Measurements from ENCODE around the gene ZNF45.

- TF ChIP-seq CTCF (conservative IDR thresholded peaks at IDR 0.05; ENCODE audit: low read depth, low read length): no peak
- no peak for TF ChIP-seq POLR2A (IDR thresholded peaks at IDR 0.05; ENCODE audit: low read depth, low read length)
- TF ChIP-seq BHLHE40 (IDR thresholded peaks at IDR 0.05; ENCODE audit: low read depth, low read length): no peak
- TF ChIP-seq CEBPB (IDR thresholded peaks at IDR 0.05; ENCODE audit: low read depth, low read length): no peak
Observed at GRCh38 chr19:43984687-43985000, 49.6 kb upstream of the ZNF45 start.
